Heart left ventricle (tissue), 16 donors: ENCODE data around the gene SLC31A2. TPM values are rescaled to one million over a fixed set of nuclear protein-coding genes. Genes with fewer than 3 reads are reported as not detected.

Experiments
- ATAC-seq, 4 donors: fragments of 200-7000 bp; cut with Tn5 transposase; one replicate each; pipeline ENCODE4 v1.9.1; 2020 to 2022; ENCODE audit warnings: moderate library complexity in 4 of 4, mild to moderate bottlenecking in 3 of 4, moderate number of reproducible peaks in 1 of 4
- DNase-seq, 5 donors: peaks; one replicate each; pipeline ENCODE4 v3.0.0-alpha.2; 2020
- H3K27ac ChIP-seq, 12 donors: fragments of 200-600 bp; sonication (generic) in 4 of 12; one replicate each; pipeline versions ENCODE4 v1.5.0 to v1.8.0; 2016 to 2022; ENCODE audit warnings: mild to moderate bottlenecking in 2 of 12
- H3K27me3 ChIP-seq, 9 donors: fragments of 200-600 bp; sonication (generic) in 2 of 9; one replicate each; pipeline versions ENCODE4 v1.5.1 to v1.8.0; 2016 to 2022; ENCODE audit warnings: mild to moderate bottlenecking in 3 of 9
- H3K36me3 ChIP-seq, 9 donors: fragments of 200-600 bp; sonication (generic) in 2 of 9; one replicate each; pipeline versions ENCODE4 v1.5.0 to v1.8.0; 2018 to 2022; ENCODE audit warnings: mild to moderate bottlenecking in 2 of 9
- H3K4me1 ChIP-seq, 12 donors: fragments of 200-600 bp; sonication (generic) in 4 of 12; one replicate each; pipeline versions ENCODE4 v1.5.0 to v1.8.0; 2016 to 2022; ENCODE audit warnings: mild to moderate bottlenecking in 3 of 12
- H3K4me3 ChIP-seq, 12 donors: fragments of 200-600 bp; sonication (generic) in 4 of 12; one replicate each; pipeline versions ENCODE4 v1.5.0 to v1.8.0; 2017 to 2022; ENCODE audit warnings: mild to moderate bottlenecking in 9 of 12, moderate library complexity in 4 of 12
- H3K9me3 ChIP-seq, 12 donors: fragments of 200-600 bp; sonication (generic) in 4 of 12; one replicate each; pipeline versions ENCODE4 v1.5.0 to v1.8.0; 2016 to 2022; ENCODE audit warnings: mild to moderate bottlenecking in 1 of 12
- CTCF ChIP-seq, 12 donors: fragments of 200-600 bp; sonication (generic) in 4 of 12; IDR thresholded peaks; one replicate each; pipeline versions ENCODE4 v1.5.0 to v1.8.0; 2018 to 2022; ENCODE audit warnings: antibody characterized with exemption in 12 of 12, mild to moderate bottlenecking in 5 of 12
- POLR2A ChIP-seq, 2 donors: fragments of 450-650 bp; IDR thresholded peaks; one replicate each; pipeline ENCODE4 v1.6.1; 2017; ENCODE audit warnings: antibody characterized with exemption in 2 of 2, mild to moderate bottlenecking in 2 of 2, moderate library complexity in 2 of 2
- WGBS, 4 donors: extraction: QIAGEN DNeasy Blood & Tissue Kit in 2 of 4; methylation state at CpG; one replicate each; pipeline versions ENCODE4 v1.1.5 to v1.1.7; 2013 to 2018; 5-methylcytosine and 5-hydroxymethylcytosine counted together
- intact Hi-C, 10 donors: fragments of 100-400 bp; cut with DNase I; formaldehyde crosslinking; loops; one replicate each; pipeline versions ENCODE4 v1.11.1 to v1.14.2; 2022
- polyA plus RNA-seq, 2 donors: library from polyadenylated mRNA; stranded (reverse); fragments of 200-250 nt; gene quantifications; one replicate each; pipeline ENCODE4 v1.2.3, GENCODE V29; 2013
- total RNA-seq, 9 donors: library from RNA; depleted of rRNA in 2 of 9; stranded (reverse); fragments of >200 nt in 2 of 9; fragmentation: NEBNext Ultra II Directional in 3 of 9; extraction: Animal tissue kit (Norgen Biotek cat#: 25700) in 3 of 9; gene quantifications; one replicate each; pipeline versions ENCODE4 v1.1.0 to v1.2.4, GENCODE V29; 2016 to 2023
- donor health status: ischemic (EF 13 %, LVEDD 7.1; RV severe dilation, severe dysfunction).
- donor health status: healthy with polysubstance abuse.
- donor health status: DM: no; HTN: yes; CAD: no.
- donor health status: DM: no; HTN: no; CAD: no.
- donor health status: ischemic (EF 25% LVEDD 6.9; RV normal size, moderate dysfunction).
- donor health status: ischemic (EF 25% LVEDD 5.7; RV mildly dilated, moderate dysfunction).
- donor health status: healthy.
- donor health status: DM: yes; HTN: yes; CAD: no.
- donor health status: ischemic (EF 35%, LVEDD 5.7; RV mildly dilated, moderate dysfunction).
- donor health status: nonischemic (EF 11% LVEDD 7.7; RV severe dilation, severe dysfunction).
- donor health status: DM: yes; HTN: yes; CAD: no.
- donor health status: PGD.
- donor health status: ischemic (EF 29% LVEDD 5.4; RV normal size, mild dysfunction).
- donor health status: nonischemic (EF 23%, LVEDD 6.1; RV moderate dilation, normal function).

SLC31A2 gene
- total and polyA plus RNA-seq, 11 donors, result 5.2 to 26.4 (median 13.8) TPM

- H3K36me3 ChIP-seq, result no peaks in the 10 kb centered on the region
- H3K4me3 ChIP-seq, result no peak overlapping the region
- WGBS, 4 donors, result 41 to 61% (median 52%) methylated on average over 4 of the region's 4 CpGs
Measured at GRCh38 chr9:113129884-113130283, 20.9 kb upstream of the SLC31A2 start.

GRCh38 chr9:113131689-113132151, 19.1 kb upstream of the SLC31A2 start:
- ATAC-seq (no peak), DNase-seq (no peak)
- intact Hi-C loops, result no loop called here
- TF ChIP-seq POLR2A (IDR thresholded peaks at IDR 0.05), result no peak
- no peak for TF ChIP-seq CTCF (IDR thresholded peaks at IDR 0.05)
- no peaks in the 10 kb centered on the region for H3K9me3 ChIP-seq
- peaks cover 0 to 21% (median 0%) of the 10 kb centered on the region in 12 donors for H3K4me1 ChIP-seq
- no peaks in the 10 kb centered on the region for H3K36me3 ChIP-seq
- WGBS, 4 donors, result 11 to 16% (median 12%) methylated on average over 3 of the region's 3 CpGs
- no peak overlapping the region for H3K27ac ChIP-seq
- H3K4me3 ChIP-seq, result no peak overlapping the region
- H3K27me3 ChIP-seq, result peaks cover 0 to 21% (median 0%) of the 10 kb centered on the region in 9 donors

More at GRCh38 chr9:113129884-113130283, 20.9 kb upstream of the SLC31A2 start:
- Histone ChIP-seq H3K4me1 (peaks cover 0 to 26% (median 0%) of the 10 kb centered on the region in 12 donors), H3K27ac (peak overlapping the region in 1 of 12 donors; percentile 47), H3K27me3 (peaks cover 0 to 24% (median 0%) of the 10 kb centered on the region in 9 donors), H3K9me3 (no peaks in the 10 kb centered on the region)
- ATAC-seq (no peak), DNase-seq (no peak)
- intact Hi-C loops, result no loop called here
- TF ChIP-seq CTCF (IDR thresholded peaks at IDR 0.05), result no peak
- TF ChIP-seq POLR2A (IDR thresholded peaks at IDR 0.05), result no peak

DNA sequence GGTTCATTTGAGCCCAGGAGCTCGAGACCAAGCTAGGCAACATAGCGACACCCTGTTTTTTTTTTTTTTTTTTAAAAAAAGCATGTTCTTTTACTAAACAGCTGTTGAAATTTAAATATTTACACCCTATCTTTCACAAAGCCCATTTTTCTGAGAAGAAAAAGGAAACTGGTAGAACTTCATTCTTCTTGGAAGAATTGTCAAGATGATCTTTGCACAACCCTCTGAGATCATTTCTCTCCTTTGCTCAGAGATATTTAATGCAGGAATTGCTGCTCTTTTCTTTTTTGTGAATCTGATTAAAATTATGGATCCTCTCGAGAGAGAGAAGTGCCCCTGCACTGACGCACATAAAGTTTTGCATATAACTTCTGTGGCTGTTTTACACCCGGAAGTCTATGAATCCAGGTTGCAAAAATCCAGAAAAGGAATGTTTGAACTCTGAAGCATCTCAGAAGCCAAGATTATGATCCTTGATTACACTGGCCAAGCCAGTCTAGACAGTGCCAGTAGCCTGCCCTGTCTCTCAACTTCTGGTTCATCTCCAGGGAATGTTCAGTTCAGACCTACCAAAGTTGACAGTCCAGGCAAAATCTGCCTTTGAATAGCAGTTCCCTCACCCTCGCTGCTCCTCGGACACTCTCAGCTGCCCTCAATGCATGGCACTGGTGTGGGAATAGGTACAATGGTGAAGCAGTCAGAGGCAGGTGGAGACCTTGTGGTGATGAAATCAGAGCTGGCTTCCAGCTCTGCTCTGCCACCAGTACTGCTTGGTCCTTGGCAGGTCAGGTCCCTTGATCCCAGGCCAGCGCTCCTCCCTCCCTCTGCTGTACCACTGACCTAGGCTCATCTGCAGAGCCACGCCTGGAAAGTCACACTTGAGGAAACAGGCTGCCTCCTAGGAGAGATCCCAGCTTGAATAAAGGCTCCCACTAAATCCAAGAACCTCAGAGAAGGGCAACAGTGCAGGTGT, 13.3 kb upstream of the SLC31A2 start:
- H3K9me3 ChIP-seq, result peaks cover 0 to 12% (median 2%) of the 10 kb centered on the region in 12 donors
- WGBS, 4 donors, result 69 to 75% (median 73%) methylated on average over 9 of the region's 9 CpGs
- TF ChIP-seq POLR2A (IDR thresholded peaks at IDR 0.05) (no peak), CTCF (IDR thresholded peaks at IDR 0.05) (no peak)
- no peak overlapping the region for H3K27ac ChIP-seq
- no peaks in the 10 kb centered on the region for H3K4me1 ChIP-seq
- no peaks in the 10 kb centered on the region for H3K27me3 ChIP-seq
- intact Hi-C loops, result no loop called here
- no peaks in the 10 kb centered on the region for H3K36me3 ChIP-seq
- ATAC-seq, result no peak
- no peak for DNase-seq
- H3K4me3 ChIP-seq, result no peak overlapping the region

DNA sequence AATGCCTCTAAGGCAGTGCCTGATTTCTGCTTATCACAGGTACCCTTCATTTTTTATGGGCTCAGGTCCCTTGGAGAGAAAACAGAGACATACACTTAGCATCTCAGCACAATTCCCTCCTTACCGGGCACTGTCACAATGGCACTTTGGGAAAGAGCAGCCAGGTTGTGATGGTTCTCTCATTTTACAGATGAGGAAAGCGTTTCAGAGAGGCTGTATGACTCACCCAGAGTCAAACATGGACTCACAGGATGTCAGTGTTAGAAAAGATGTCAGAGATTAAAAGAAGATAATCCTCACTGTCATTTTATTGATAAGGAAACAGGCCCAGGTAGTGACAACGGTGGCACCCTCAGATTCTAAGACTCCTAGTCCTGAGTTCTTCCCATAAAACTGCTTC, 12.0 kb upstream of the SLC31A2 start:
- H3K27me3 ChIP-seq, result peaks cover 0 to 4% (median 0%) of the 10 kb centered on the region in 9 donors
- no peak for ATAC-seq
- 50 to 68% (median 58%) methylated on average over 3 of the region's 3 CpGs for WGBS, 4 donors
- intact Hi-C loops, result no loop called here
- no peaks in the 10 kb centered on the region for H3K4me1 ChIP-seq
- no peak for DNase-seq
- H3K27ac ChIP-seq, result no peak overlapping the region
- peaks cover 0 to 12% (median 2%) of the 10 kb centered on the region in 12 donors for H3K9me3 ChIP-seq
- no peak for TF ChIP-seq POLR2A (IDR thresholded peaks at IDR 0.05)
- TF ChIP-seq CTCF (IDR thresholded peaks at IDR 0.05), result no peak
- no peaks in the 10 kb centered on the region for H3K36me3 ChIP-seq
- no peak overlapping the region for H3K4me3 ChIP-seq
